ENCODE measurements around the gene HLA-B. TPM values are rescaled to one million over a fixed set of nuclear protein-coding genes. Genes with fewer than 3 reads are reported as not detected.

The HLA-B gene
- total RNA-seq, 1 experiment from 2014 or later: 41.9 TPM

GRCh38 chr6:31381666-31382065 lies 24.7 kb upstream of the HLA-B start:
- ChIA-PET POLR2A (no interaction called here), CTCF (no interaction called here)
- Mint-ChIP-seq H3K4me3 (ENCODE audit: unreplicated experiment) (no peak overlapping the region), H3K27me3 (ENCODE audit: insufficient read depth, unreplicated experiment) (peaks cover 5% of the 10 kb centered on the region), H3K9me3 (ENCODE audit: unreplicated experiment) (no peaks in the 10 kb centered on the region), H3K36me3 (ENCODE audit: insufficient read depth, unreplicated experiment) (no peaks in the 10 kb centered on the region), H3K27ac (ENCODE audit: unreplicated experiment) (no peak overlapping the region), H3K4me1 (ENCODE audit: low read depth, unreplicated experiment) (no peaks in the 10 kb centered on the region)
- Histone ChIP-seq H3K9me3 (no peaks in the 10 kb centered on the region), H3K36me3 (ENCODE audit: control insufficient read depth, insufficient read depth, low read length) (no peaks in the 10 kb centered on the region), H3K4me1 (0 out of 2 replicates have a peak, but pooled peaks cover 4% of the 10 kb centered on the region), H3K4me3 (ENCODE audit: low read depth, low read length) (no peak overlapping the region), H3K27me3 (replicated peaks; ENCODE audit: control insufficient read depth, insufficient read depth, low read length) (no peaks in the 10 kb centered on the region)
- TF ChIP-seq CTCF (IDR thresholded peaks at IDR 0.05; ENCODE audit: insufficient read depth in 1 of 2, low read depth in 1 of 2, low read length in 1 of 2, severe bottlenecking in 1 of 2, unreplicated experiment in 1 of 2): no peak
- intact Hi-C loops (cut with micrococcal nuclease; ENCODE audit: unreplicated experiment): no loop called here
- DNase-seq: no peak
- no TSS peak for BruUV-seq (replicated peaks)

GRCh38 chr6:31379850-31380249 lies 22.9 kb upstream of the HLA-B start:
- Mint-ChIP-seq H3K27ac (ENCODE audit: unreplicated experiment) (no peak overlapping the region), H3K36me3 (ENCODE audit: insufficient read depth, unreplicated experiment) (no peaks in the 10 kb centered on the region), H3K27me3 (ENCODE audit: insufficient read depth, unreplicated experiment) (peaks cover 5% of the 10 kb centered on the region), H3K4me3 (ENCODE audit: unreplicated experiment) (no peak overlapping the region), H3K4me1 (ENCODE audit: low read depth, unreplicated experiment) (no peaks in the 10 kb centered on the region), H3K9me3 (ENCODE audit: unreplicated experiment) (no peaks in the 10 kb centered on the region)
- 0 out of 2 replicates have a peak, but pooled peaks cover 4% of the 10 kb centered on the region for H3K4me1 ChIP-seq
- H3K27me3 ChIP-seq (replicated peaks; ENCODE audit: control insufficient read depth, insufficient read depth, low read length): no peaks in the 10 kb centered on the region
- no peaks in the 10 kb centered on the region for H3K36me3 ChIP-seq (ENCODE audit: control insufficient read depth, insufficient read depth, low read length)
- no peak overlapping the region for H3K4me3 ChIP-seq (ENCODE audit: low read depth, low read length)
- no TSS peak for BruUV-seq (replicated peaks)
- POLR2A ChIA-PET: no interaction called here
- H3K9me3 ChIP-seq: no peaks in the 10 kb centered on the region
- DNase-seq: no peak
- intact Hi-C loops (cut with micrococcal nuclease; ENCODE audit: unreplicated experiment): no loop called here
- CTCF ChIA-PET: interaction anchor here (0.6 to 0.7 kb wide), 2 partner anchors 167 to 255 kb away, joined by 3 to 4 read pairs; no protein-coding TSS in a partner anchor
- TF ChIP-seq CTCF (IDR thresholded peaks at IDR 0.05; ENCODE audit: insufficient read depth in 1 of 2, low read depth in 1 of 2, low read length in 1 of 2, severe bottlenecking in 1 of 2, unreplicated experiment in 1 of 2): no peak

GRCh38 chr6:31378721-31379103 lies 21.7 kb upstream of the HLA-B start:
- H3K27me3 Mint-ChIP-seq (ENCODE audit: insufficient read depth, unreplicated experiment): peaks cover 5% of the 10 kb centered on the region

More at GRCh38 chr6:31378721-31379103, 21.7 kb upstream of the HLA-B start:
- H3K4me1 Mint-ChIP-seq (ENCODE audit: low read depth, unreplicated experiment): no peaks in the 10 kb centered on the region
- H3K36me3 ChIP-seq (ENCODE audit: control insufficient read depth, insufficient read depth, low read length): no peaks in the 10 kb centered on the region
- no TSS peak for BruUV-seq (replicated peaks)
- no peak overlapping the region for H3K4me3 ChIP-seq (ENCODE audit: low read depth, low read length)
- H3K4me3 Mint-ChIP-seq (ENCODE audit: unreplicated experiment): no peak overlapping the region
- H3K36me3 Mint-ChIP-seq (ENCODE audit: insufficient read depth, unreplicated experiment): no peaks in the 10 kb centered on the region
- H3K27ac Mint-ChIP-seq (ENCODE audit: unreplicated experiment): no peak overlapping the region
- 0 out of 2 replicates have a peak, but pooled peaks cover 4% of the 10 kb centered on the region for H3K4me1 ChIP-seq
- intact Hi-C loops (cut with micrococcal nuclease; ENCODE audit: unreplicated experiment): no loop called here
- no peaks in the 10 kb centered on the region for H3K9me3 Mint-ChIP-seq (ENCODE audit: unreplicated experiment)
- H3K9me3 ChIP-seq: no peaks in the 10 kb centered on the region
- ChIA-PET POLR2A (no interaction called here), CTCF (interaction anchor here (0.8 kb wide), 1 partner anchor 19 kb away, joined by 3 read pairs; no protein-coding TSS in a partner anchor)
- no peaks in the 10 kb centered on the region for H3K27me3 ChIP-seq (replicated peaks; ENCODE audit: control insufficient read depth, insufficient read depth, low read length)
- no peak for TF ChIP-seq CTCF (IDR thresholded peaks at IDR 0.05; ENCODE audit: insufficient read depth in 1 of 2, low read depth in 1 of 2, low read length in 1 of 2, severe bottlenecking in 1 of 2, unreplicated experiment in 1 of 2)
- DNase-seq: no peak

All from Caco-2 (cell line).